ENCODE data around the gene DTNB. TPM values are rescaled to one million over a fixed set of nuclear protein-coding genes. Genes with fewer than 3 reads are reported as not detected.

The DTNB gene
- total and polyA plus RNA-seq, 2 donors (not counting 3 experiments of a cell fraction or from before 2014, with no cell fraction given): 11.5 to 17.0 TPM

DNA sequence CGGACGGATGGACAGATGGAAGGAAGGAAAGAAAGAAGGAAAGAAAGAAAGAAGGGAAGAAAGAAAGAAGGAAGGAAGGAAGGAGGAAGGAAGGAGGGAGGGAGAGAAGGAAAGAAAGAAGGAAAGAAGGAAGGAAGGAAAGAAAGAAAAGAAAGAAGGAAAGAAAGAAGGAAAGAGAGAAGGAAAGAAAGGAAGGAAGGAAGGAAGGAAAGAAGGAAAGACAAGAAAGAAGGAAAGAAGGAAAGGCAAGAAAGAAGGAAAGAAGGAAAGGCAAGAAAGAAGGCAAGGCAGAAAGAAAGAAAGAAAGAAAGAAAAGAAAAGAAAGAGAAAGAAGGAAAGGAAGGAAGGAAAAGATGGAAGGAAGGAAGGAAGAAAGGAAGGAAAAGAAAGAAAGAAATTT is 169.1 kb downstream of the DTNB start:
- no peaks in the 10 kb centered on the region for H3K79me2 ChIP-seq (ENCODE audit: control insufficient read depth, insufficient read depth, low read length)
- BruUV-seq (replicated peaks): no TSS peak
- no peak overlapping the region for H3K27ac ChIP-seq (ENCODE audit: insufficient read depth, low read depth, low read length)
- dilution Hi-C loops (cut with MboI; ENCODE audit: extremely low pct_ligation_motif_present, low sequenced_read_pairs) (no loop called here), intact Hi-C loops (cut with micrococcal nuclease) (no loop called here)
- POLR2A ChIA-PET: no interaction called here
- no peaks in the 10 kb centered on the region for H3K4me1 ChIP-seq (ENCODE audit: control insufficient read depth, extremely low read depth, insufficient read depth, low read length)
- no peak overlapping the region for H3K9ac ChIP-seq (replicated peaks; ENCODE audit: extremely low read depth, insufficient read depth, low read length)
- H3K9me3 ChIP-seq (replicated peaks; ENCODE audit: control insufficient read depth, insufficient read depth, low read length): no peaks in the 10 kb centered on the region
- no peaks in the 10 kb centered on the region for H4K20me1 ChIP-seq (replicated peaks; ENCODE audit: control insufficient read depth, extremely low read depth, insufficient read depth, low read length)
- H2AFZ ChIP-seq (ENCODE audit: low read depth, low read length): no peak overlapping the region
- CTCF ChIA-PET: no interaction called here
- TF ChIP-seq EZH2 (IDR thresholded peaks at IDR 0.05; ENCODE audit: borderline replicate concordance, low read depth, low read length, severe bottlenecking): no peak
- no peak for TF ChIP-seq MYC (IDR thresholded peaks at IDR 0.05; ENCODE audit: low read depth, low read length)
- TF ChIP-seq POLR2A (IDR thresholded peaks at IDR 0.05; ENCODE audit: low read depth, low read length): no peak
- no peak for TF ChIP-seq JUN (IDR thresholded peaks at IDR 0.05; ENCODE audit: borderline replicate concordance, insufficient read depth, insufficient read length, low read depth)
- TF ChIP-seq CTCF (IDR thresholded peaks at IDR 0.05; ENCODE audit: extremely low read depth in 1 of 2, insufficient read depth in 1 of 2, low read depth in 1 of 2, low read length in 2 of 2): no peak
- TF ChIP-seq, protein P1, sequence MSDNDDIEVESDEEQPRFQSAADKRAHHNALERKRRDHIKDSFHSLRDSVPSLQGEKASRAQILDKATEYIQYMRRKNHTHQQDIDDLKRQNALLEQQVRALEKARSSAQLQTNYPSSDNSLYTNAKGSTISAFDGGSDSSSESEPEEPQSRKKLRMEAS (IDR thresholded peaks at IDR 0.05; ENCODE audit: insufficient read depth, insufficient read length): no peak
- TF ChIP-seq FOS (IDR thresholded peaks at IDR 0.05; ENCODE audit: borderline replicate concordance, insufficient read depth, low read length): no peak
- TF ChIP-seq GATA2 (IDR thresholded peaks at IDR 0.05; ENCODE audit: insufficient read depth, insufficient read length, low read depth, low read length): no peak
- no peak for TF ChIP-seq POLR2AphosphoS5 (IDR thresholded peaks at IDR 0.05; ENCODE audit: insufficient read depth, low read depth, low read length)
- no peak overlapping the region for H3K4me3 ChIP-seq (replicated peaks in 1 of 3; ENCODE audit: insufficient read depth in 1 of 3, low read depth in 1 of 3, low read length in 3 of 3)
- no peak overlapping the region for H3K4me2 ChIP-seq (ENCODE audit: insufficient read depth, low read length)
- DNase-seq (ENCODE audit: low read depth, low spot score): no peak
- H3K36me3 ChIP-seq (ENCODE audit: control insufficient read depth in 2 of 2, extremely low read depth in 1 of 2, insufficient read depth in 2 of 2, low read length in 2 of 2): no peaks in the 10 kb centered on the region
- H3K9me1 ChIP-seq (replicated peaks; ENCODE audit: control insufficient read depth, extremely low read depth, insufficient read depth, low read length): no peaks in the 10 kb centered on the region
- no peak for FAIRE-seq
- H3K27me3 ChIP-seq (ENCODE audit: control insufficient read depth in 2 of 2, insufficient read depth in 2 of 2, low read length in 2 of 2): no peaks in the 10 kb centered on the region
